SKM-1 (cell line): ENCODE data around the gene TCN2.
A peak's percentile ranks its signal among the peaks of the same experiment; 100 is the strongest.
"Not testable (repeated sequence)": the region's sequence is repeated elsewhere in the genome, so short reads cannot be mapped to it uniquely, and the experiment has no call there.

Source experiments
- DNase-seq: peaks from one replicate; lab custom pipeline; 2025; ENCODE audit not compliant: unreplicated experiment; lab: John Stamatoyannopoulos, UW

Gene TCN2

GRCh38 chr22:30575859-30576258 lies 31.1 kb upstream of the TCN2 start:
- DNase-seq = no peak

GRCh38 chr22:30578481-30578880 lies 28.5 kb upstream of the TCN2 start:
- no peak for DNase-seq

- no peak for DNase-seq
Observed at GRCh38 chr22:30580896-30581295, 26.1 kb upstream of the TCN2 start.

GRCh38 chr22:30582051-30582450 lies 24.9 kb upstream of the TCN2 start:
- DNase-seq = no peak

GRCh38 chr22:30582788-30583545 lies 24.0 kb upstream of the TCN2 start:
- no peak for DNase-seq

- DNase-seq = no peak
Observed at GRCh38 chr22:30584441-30584840, 22.5 kb upstream of the TCN2 start.

GRCh38 chr22:30586414-30586813 lies 20.6 kb upstream of the TCN2 start:
- DNase-seq = no peak

GRCh38 chr22:30591191-30591587 lies 15.8 kb upstream of the TCN2 start:
- DNase-seq = no peak

GRCh38 chr22:30591588-30592359 lies 15.2 kb upstream of the TCN2 start, which contains the start of gene PES1:
Gene PES1 (minus strand): TSS chr22:30591910. CDS start chr22:30591833, 77 bp downstream.
- DNase-seq = peak; percentile 97

GRCh38 chr22:30592360-30592713 lies 14.6 kb upstream of the TCN2 start:
- not testable (repeated sequence) for DNase-seq

GRCh38 chr22:30596199-30596598 lies 10.8 kb upstream of the TCN2 start:
- DNase-seq = no peak

GRCh38 chr22:30596886-30597285 lies 10.1 kb upstream of the TCN2 start:
- DNase-seq = no peak

- DNase-seq = no peak
Observed at GRCh38 chr22:30598986-30599385, 8.0 kb upstream of the TCN2 start.

GRCh38 chr22:30600921-30601320 lies 6.1 kb upstream of the TCN2 start:
- peak; percentile 58 for DNase-seq

- DNase-seq = no peak
Observed at GRCh38 chr22:30601464-30601863, 5.5 kb upstream of the TCN2 start.

- peak; percentile 62 for DNase-seq
Observed at GRCh38 chr22:30602049-30602448, 4.9 kb upstream of the TCN2 start.

- DNase-seq = no peak
Observed at GRCh38 chr22:30603801-30604200, 3.2 kb upstream of the TCN2 start.

- no peak for DNase-seq
Observed at GRCh38 chr22:30604723-30605122, 2.3 kb upstream of the TCN2 start.

- DNase-seq = peak; percentile 64
Observed at GRCh38 chr22:30605449-30606110, 1.4 kb upstream of the TCN2 start.

GRCh38 chr22:30607300-30607930 lies 441 bp downstream of the TCN2 start:
- DNase-seq = no peak

- no peak for DNase-seq
Observed at GRCh38 chr22:30607939-30608338, 965 bp downstream of the TCN2 start.
